CD14-positive monocyte (primary cell): Measurements from ENCODE around the gene CHRM4. TPM values are rescaled to one million over a fixed set of nuclear protein-coding genes. Genes with fewer than 3 reads are reported as not detected.

Experiments
- DNase-seq, 3 donors: peaks; one replicate each; pipeline ENCODE4 v3.0.0-alpha.2; 2011 to 2022
- H2AFZ ChIP-seq: 2 replicates; pipeline ENCODE4 v1.6.0; 2012; ENCODE audit warnings: mild to moderate bottlenecking, low read depth, low read length, inconsistent platforms; ENCODE audit not compliant: insufficient read depth, poor library complexity, severe bottlenecking
- H3K27ac ChIP-seq, 2 donors: 1 replicate in 1 of 2; 2 replicates in 1 of 2; pipeline ENCODE4 v1.5.1; 2012 to 2013; ENCODE audit warnings: low read length in 2 of 2, control low read depth in 1 of 2, inconsistent platforms in 1 of 2, low read depth in 1 of 2, mild to moderate bottlenecking in 1 of 2
- H3K27me3 ChIP-seq, 2 donors: one replicate each; pipeline versions ENCODE4 v1.6.0 to v1.6.1; 2011 to 2013; ENCODE audit warnings: low read length in 2 of 2; ENCODE audit not compliant: control insufficient read depth in 2 of 2, insufficient read depth in 2 of 2
- H3K36me3 ChIP-seq, 2 donors: replicated peaks in 1 of 2; 1 replicate in 1 of 2; 2 replicates in 1 of 2; pipeline versions ENCODE4 v1.5.1 to v1.6.1; 2012 to 2013; ENCODE audit warnings: low read length in 2 of 2, control low read depth in 1 of 2, inconsistent platforms in 1 of 2, mild to moderate bottlenecking in 1 of 2; ENCODE audit not compliant: insufficient read depth in 2 of 2, control insufficient read depth in 1 of 2
- H3K4me1 ChIP-seq, 2 donors: 1 replicate in 1 of 2; 2 replicates in 1 of 2; pipeline versions ENCODE4 v1.5.1 to v1.6.1; 2012 to 2013; ENCODE audit warnings: low read length in 2 of 2, control low read depth in 1 of 2, inconsistent platforms in 1 of 2, mild to moderate bottlenecking in 1 of 2, moderate library complexity in 1 of 2; ENCODE audit not compliant: insufficient read depth in 2 of 2, control insufficient read depth in 1 of 2
- H3K4me2 ChIP-seq: replicated peaks from 2 replicates; pipeline ENCODE3; 2012; ENCODE audit warnings: low read length, moderate library complexity, mild to moderate bottlenecking; ENCODE audit not compliant: poor library complexity, severe bottlenecking; ENCODE audit errors: extremely low read depth
- H3K4me3 ChIP-seq, 3 experiments: fragments of 200-600 bp in 1 of 3; sonication (generic) in 1 of 3; replicated peaks in 1 of 3; 1 replicate in 2 of 3; 2 replicates in 1 of 3; pipeline ENCODE4 v1.5.1; 2011 to 2013; ENCODE audit warnings: low read length in 3 of 3, mild to moderate bottlenecking in 3 of 3, control low read depth in 2 of 3, low read depth in 2 of 3, inconsistent platforms in 1 of 3, moderate library complexity in 1 of 3
- H3K79me2 ChIP-seq: 2 replicates; pipeline ENCODE4 v1.6.0; 2012; ENCODE audit warnings: mild to moderate bottlenecking, control low read depth, inconsistent platforms, low read length, moderate library complexity; ENCODE audit not compliant: insufficient read depth
- H3K9ac ChIP-seq: 2 replicates; pipeline ENCODE4 v1.6.0; 2017; ENCODE audit warnings: low read length, mild to moderate bottlenecking; ENCODE audit not compliant: insufficient read depth, poor library complexity, severe bottlenecking
- H3K9me3 ChIP-seq, 2 donors: replicated peaks in 1 of 2; 1 replicate in 1 of 2; 2 replicates in 1 of 2; pipeline versions ENCODE4 v1.5.1 to v1.6.1; 2012 to 2013; ENCODE audit warnings: low read length in 2 of 2, control low read depth in 1 of 2; ENCODE audit not compliant: control insufficient read depth in 1 of 2, insufficient read depth in 1 of 2
- H4K20me1 ChIP-seq: 2 replicates; pipeline ENCODE4 v1.6.0; 2012; ENCODE audit warnings: mild to moderate bottlenecking, low read length, control low read depth, moderate library complexity; ENCODE audit not compliant: insufficient read depth
- H3K27ac Mint-ChIP-seq, 7 donors: one replicate each; pipeline ENCODE4 v1.8.0; 2020; ENCODE audit warnings: mild to moderate bottlenecking in 7 of 7, mixed read lengths in 7 of 7, moderate library complexity in 6 of 7, inconsistent platforms in 2 of 7
- H3K27me3 Mint-ChIP-seq, 3 donors: one replicate each; pipeline ENCODE4 v1.8.0; 2021 to 2022; ENCODE audit warnings: low read depth in 3 of 3, mild to moderate bottlenecking in 3 of 3, mixed read lengths in 3 of 3, moderate library complexity in 3 of 3, inconsistent platforms in 1 of 3
- H3K36me3 Mint-ChIP-seq, 2 donors: one replicate each; pipeline ENCODE4 v1.8.0; 2020; ENCODE audit warnings: mixed read lengths in 2 of 2, inconsistent platforms in 1 of 2, mild to moderate bottlenecking in 1 of 2
- H3K4me1 Mint-ChIP-seq: one replicate; pipeline ENCODE4 v1.8.0; 2020; ENCODE audit warnings: mild to moderate bottlenecking, mixed read lengths
- H3K4me3 Mint-ChIP-seq, 2 donors: one replicate each; pipeline ENCODE4 v1.8.0; 2020; ENCODE audit warnings: mild to moderate bottlenecking in 2 of 2, mixed read lengths in 2 of 2, moderate library complexity in 1 of 2
- H3K9me3 Mint-ChIP-seq, 7 donors: one replicate each; pipeline ENCODE4 v1.8.0; 2020 to 2022; ENCODE audit warnings: mixed read lengths in 7 of 7, mild to moderate bottlenecking in 6 of 7, moderate library complexity in 6 of 7, inconsistent platforms in 2 of 7
- CTCF ChIP-seq: fragments of 200-600 bp; IDR thresholded peaks from one replicate; pipeline ENCODE4 v1.8.0; 2022; ENCODE audit warnings: antibody characterized with exemption, mild to moderate bottlenecking
- WGBS: methylation state at CpG from one replicate; pipeline ENCODE4 v1.1.5; 2013; ENCODE audit warnings: missing lambda C conversion rate; ENCODE audit not compliant: insufficient coverage; 5-methylcytosine and 5-hydroxymethylcytosine counted together
- intact Hi-C, 2 donors: fragments of 100-400 bp; cut with micrococcal nuclease; formaldehyde crosslinking; loops; one replicate each; pipeline versions ENCODE4 v1.15.0 to v1.15.1; 2023
- polyA plus RNA-seq, 3 donors: library from polyadenylated mRNA; depleted of rRNA in 1 of 3; unstranded in 2 of 3; stranded (reverse) in 1 of 3; fragments of 300-500 nt in 2 of 3; fragments of >200 nt in 1 of 3; fragmentation: Illumina TruSeq in 2 of 3; gene quantifications; 1 replicate in 2 of 3; 2 replicates in 1 of 3; pipeline ENCODE4 v1.2.3, GENCODE V29; 2012 to 2021

The CHRM4 gene
- polyA plus RNA-seq, 3 donors: 0.15 to 0.57 TPM; not detected in 1

- Mint-ChIP-seq H3K27ac (no peak overlapping the region), H3K4me3 (no peak overlapping the region), H3K9me3 (no peaks in the 10 kb centered on the region), H3K27me3 (peaks cover 0 to 1% (median 0%) of the 10 kb centered on the region in 3 donors), H3K4me1 (no peaks in the 10 kb centered on the region), H3K36me3 (peaks cover 53 to 76% of the 10 kb centered on the region in 2 donors)
- Histone ChIP-seq H3K4me2 (no peak overlapping the region), H2AFZ (no peak overlapping the region), H4K20me1 (no peaks in the 10 kb centered on the region), H3K9me3 (no peaks in the 10 kb centered on the region), H3K9ac (no peak overlapping the region), H3K4me3 (no peak overlapping the region), H3K27me3 (no peaks in the 10 kb centered on the region), H3K79me2 (no peaks in the 10 kb centered on the region), H3K36me3 (peaks cover 44 to 80% of the 10 kb centered on the region in 2 donors), H3K4me1 (no peaks in the 10 kb centered on the region), H3K27ac (no peak overlapping the region)
- TF ChIP-seq CTCF: no peak
- DNase-seq: no peak
- no CpG with 5 or more reads among the region's 5 CpGs for WGBS
- intact Hi-C loops: no loop called here
Measured at GRCh38 chr11:46404476-46405017, 13.0 kb upstream of the CHRM4 start.

GRCh38 chr11:46402957-46403902 is 11.7 kb upstream of the CHRM4 start:
- Histone ChIP-seq H3K27me3 (no peaks in the 10 kb centered on the region), H3K79me2 (no peaks in the 10 kb centered on the region), H3K9ac (no peak overlapping the region), H2AFZ (no peak overlapping the region), H3K4me2 (no peak overlapping the region), H4K20me1 (no peaks in the 10 kb centered on the region), H3K4me1 (no peaks in the 10 kb centered on the region), H3K27ac (no peak overlapping the region), H3K4me3 (no peak overlapping the region), H3K36me3 (peaks cover 34 to 68% of the 10 kb centered on the region in 2 donors), H3K9me3 (no peaks in the 10 kb centered on the region)
- no peaks in the 10 kb centered on the region for H3K4me1 Mint-ChIP-seq
- H3K4me3 Mint-ChIP-seq: no peak overlapping the region
- no peak for TF ChIP-seq CTCF
- 100% methylated on average over 5 of the region's 6 CpGs for WGBS
- peaks cover 0 to 1% (median 0%) of the 10 kb centered on the region in 3 donors for H3K27me3 Mint-ChIP-seq
- peaks cover 47 to 72% of the 10 kb centered on the region in 2 donors for H3K36me3 Mint-ChIP-seq
- intact Hi-C loops: no loop called here
- DNase-seq: no peak
- H3K27ac Mint-ChIP-seq: peak overlapping the region in 1 of 7 donors; percentile 43
- no peaks in the 10 kb centered on the region for H3K9me3 Mint-ChIP-seq
